ENCODE results near the gene CENPT. TPM values are rescaled to one million over a fixed set of nuclear protein-coding genes. Genes with fewer than 3 reads are reported as not detected.
A peak's percentile ranks its signal among the peaks of the same experiment; 100 is the strongest.

CENPT gene
- total RNA-seq, 1 donor from 2014 or later = 38.6 TPM

- Mint-ChIP-seq H3K4me1 (ENCODE audit: low read depth) (peaks cover 3% of the 10 kb centered on the region), H3K4me3 (ENCODE audit: low read depth) (no peak overlapping the region), H3K27ac (no peak overlapping the region), H3K9me3 (no peaks in the 10 kb centered on the region), H3K36me3 (ENCODE audit: low read depth) (no peaks in the 10 kb centered on the region), H3K27me3 (ENCODE audit: low read depth) (peaks cover 3% of the 10 kb centered on the region)
- intact Hi-C loops (cut with micrococcal nuclease) = no loop called here
- DNase-seq (ENCODE audit: low spot score) = no peak
Measured at GRCh38 chr16:67814567-67814966, 32.9 kb downstream of the CENPT start.

DNA sequence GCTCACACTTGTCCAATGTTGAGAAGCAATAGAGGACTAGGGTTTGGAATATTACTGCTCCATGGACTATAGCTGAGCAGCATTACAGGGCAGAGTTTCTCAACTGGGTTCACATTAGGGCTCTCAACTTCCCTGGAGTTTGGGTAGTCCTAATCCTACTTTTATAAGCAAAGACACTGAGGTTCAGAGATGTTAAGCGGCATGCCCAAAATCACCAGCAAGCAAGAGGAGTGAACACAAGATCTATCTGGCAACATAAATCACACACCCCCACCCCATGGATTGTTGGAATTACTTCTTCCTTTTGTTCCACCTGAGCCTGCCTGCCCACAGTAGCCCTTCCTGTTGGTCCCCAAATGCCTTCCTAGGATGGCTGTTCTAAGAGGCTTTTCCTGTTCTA, 35.6 kb downstream of the CENPT start:
- Mint-ChIP-seq H3K4me3 (ENCODE audit: low read depth) (no peak overlapping the region), H3K36me3 (ENCODE audit: low read depth) (no peaks in the 10 kb centered on the region), H3K4me1 (ENCODE audit: low read depth) (peaks cover 6% of the 10 kb centered on the region), H3K27ac (no peak overlapping the region), H3K27me3 (ENCODE audit: low read depth) (peaks cover 3% of the 10 kb centered on the region), H3K9me3 (no peaks in the 10 kb centered on the region)
- intact Hi-C loops (cut with micrococcal nuclease) = no loop called here
- no peak for DNase-seq (ENCODE audit: low spot score)

DNA sequence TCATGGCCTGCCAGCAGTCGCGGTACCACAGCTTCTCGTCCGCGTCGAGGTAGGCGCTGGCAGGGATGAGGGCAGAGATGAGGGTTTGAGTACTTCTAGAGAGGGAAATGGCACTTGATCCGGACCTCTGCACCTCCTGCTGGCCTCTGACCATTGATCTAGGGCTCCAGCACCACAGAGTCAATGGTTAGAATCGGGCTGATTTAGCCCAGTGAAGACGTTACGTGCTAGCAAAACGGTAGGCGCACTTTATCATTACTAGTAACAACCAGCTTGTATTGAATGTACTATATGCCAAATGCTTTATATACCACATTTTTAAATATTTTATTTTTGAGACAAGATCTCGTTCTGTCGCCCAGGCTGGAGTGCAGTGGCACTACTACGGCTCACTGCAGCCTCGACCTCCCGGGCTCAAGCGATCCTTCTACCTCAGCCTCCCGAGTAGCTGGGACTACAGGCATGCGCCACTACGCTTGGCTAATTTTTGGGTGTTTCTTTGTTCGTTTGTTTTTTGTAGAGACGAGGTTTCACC, 40.3 kb downstream of the CENPT start:
- H3K27ac Mint-ChIP-seq = peak overlapping the region; percentile 94
- H3K27me3 Mint-ChIP-seq (ENCODE audit: low read depth) = peaks cover 3% of the 10 kb centered on the region
- no peaks in the 10 kb centered on the region for H3K9me3 Mint-ChIP-seq
- H3K36me3 Mint-ChIP-seq (ENCODE audit: low read depth) = peaks cover 26% of the 10 kb centered on the region
- intact Hi-C loops (cut with micrococcal nuclease) = loop anchor here (2.0 to 10.0 kb wide), 3 partner anchors 90 to 282 kb away; partner anchors contain the start of genes ACD, GFOD2, PARD6A and RIPOR1
- peaks cover 26% of the 10 kb centered on the region for H3K4me1 Mint-ChIP-seq (ENCODE audit: low read depth)
- no peak for DNase-seq (ENCODE audit: low spot score)
- peak overlapping the region; percentile 95 for H3K4me3 Mint-ChIP-seq (ENCODE audit: low read depth)

DNA sequence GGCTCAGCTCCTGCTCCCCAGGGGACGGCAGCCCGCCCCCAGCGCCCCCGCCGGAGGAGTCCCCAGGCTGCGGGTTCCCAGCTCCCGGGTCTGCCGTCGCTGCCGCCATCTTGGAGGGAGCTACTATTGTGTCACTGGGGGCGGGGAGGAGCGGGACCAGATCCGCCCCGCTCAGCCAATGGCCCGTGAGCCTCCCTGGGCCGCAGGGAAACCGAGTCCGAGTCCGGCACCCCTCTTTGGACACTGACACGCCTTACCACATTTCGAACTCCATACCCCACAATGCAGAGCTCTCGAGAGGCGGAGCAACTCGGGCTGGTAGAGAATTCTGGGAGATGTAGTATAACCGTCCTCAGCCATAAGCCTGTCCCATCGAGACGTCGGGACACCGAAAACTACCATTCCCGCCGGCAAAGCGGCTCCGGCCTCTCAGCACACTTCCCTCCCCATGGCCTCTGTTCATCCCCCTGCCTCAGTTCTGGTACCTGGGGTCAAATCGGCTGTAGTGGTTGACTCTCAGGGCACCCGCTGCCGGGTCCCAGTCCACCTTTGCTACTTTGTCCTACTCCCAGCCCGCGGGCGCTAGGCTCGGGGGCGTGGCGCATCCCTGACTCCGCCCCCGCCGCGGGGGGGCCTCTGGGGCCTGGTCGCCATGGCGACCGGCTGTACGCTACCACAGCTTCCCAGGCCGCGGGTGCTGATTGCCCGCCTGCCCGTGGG, 40.9 kb downstream of the CENPT start, which contains the start of the genes RANBP10 and TSNAXIP1:
Gene RANBP10 (minus strand): TSS at position 133 of the 720 bp plus-strand sequence. CDS start 24 bp downstream, at position 109.
Gene TSNAXIP1 (plus strand): TSS at position 462 of the 720 bp plus-strand sequence. CDS start 261 bp downstream, outside the sequence.
- peak within 1 kb of the TSS; percentile 95 for H3K4me3 Mint-ChIP-seq (ENCODE audit: low read depth)
- H3K27ac Mint-ChIP-seq = peak within 1 kb of the TSS; percentile 94
- peaks cover 32% of the 10 kb centered on the region for H3K36me3 Mint-ChIP-seq (ENCODE audit: low read depth)
- intact Hi-C loops (cut with micrococcal nuclease) = loop anchor here (1.0 to 10.0 kb wide), 7 partner anchors 27 to 325 kb away; partner anchors contain the start of genes ACD, ATP6V0D1, CTCF and GFOD2
- DNase-seq (ENCODE audit: low spot score) = peak; percentile 97
- H3K27me3 Mint-ChIP-seq (ENCODE audit: low read depth) = no peaks in the 10 kb centered on the region
- H3K9me3 Mint-ChIP-seq = no peaks in the 10 kb centered on the region
- peaks cover 32% of the 10 kb centered on the region for H3K4me1 Mint-ChIP-seq (ENCODE audit: low read depth)

GRCh38 chr16:67805718-67806427, 41.6 kb downstream of the CENPT start:
- Mint-ChIP-seq H3K4me1 (ENCODE audit: low read depth) (peaks cover 39% of the 10 kb centered on the region), H3K36me3 (ENCODE audit: low read depth) (peaks cover 38% of the 10 kb centered on the region), H3K9me3 (no peaks in the 10 kb centered on the region)

GRCh38 chr16:67804853-67805542, 42.5 kb downstream of the CENPT start:
- Mint-ChIP-seq H3K36me3 (ENCODE audit: low read depth) (peaks cover 46% of the 10 kb centered on the region), H3K27ac (peak overlapping the region; percentile 24), H3K4me3 (ENCODE audit: low read depth) (peak overlapping the region; percentile 95), H3K4me1 (ENCODE audit: low read depth) (peaks cover 44% of the 10 kb centered on the region), H3K27me3 (ENCODE audit: low read depth) (no peaks in the 10 kb centered on the region), H3K9me3 (no peaks in the 10 kb centered on the region)
- intact Hi-C loops (cut with micrococcal nuclease) = loop anchor here (5.0 to 10.0 kb wide), 2 partner anchors 88 to 280 kb away; partner anchors contain the start of genes GFOD2 and RIPOR1
- no peak for DNase-seq (ENCODE audit: low spot score)

More at GRCh38 chr16:67805718-67806427, 41.6 kb downstream of the CENPT start:
- no peaks in the 10 kb centered on the region for H3K27me3 Mint-ChIP-seq (ENCODE audit: low read depth)
- intact Hi-C loops (cut with micrococcal nuclease) = loop anchor here (1.0 to 10.0 kb wide), 7 partner anchors 27 to 325 kb away; partner anchors contain the start of genes ACD, ATP6V0D1, CTCF and GFOD2
- peak overlapping the region; percentile 95 for H3K4me3 Mint-ChIP-seq (ENCODE audit: low read depth)
- DNase-seq (ENCODE audit: low spot score) = no peak
- peak overlapping the region; percentile 76 for H3K27ac Mint-ChIP-seq

DNA sequence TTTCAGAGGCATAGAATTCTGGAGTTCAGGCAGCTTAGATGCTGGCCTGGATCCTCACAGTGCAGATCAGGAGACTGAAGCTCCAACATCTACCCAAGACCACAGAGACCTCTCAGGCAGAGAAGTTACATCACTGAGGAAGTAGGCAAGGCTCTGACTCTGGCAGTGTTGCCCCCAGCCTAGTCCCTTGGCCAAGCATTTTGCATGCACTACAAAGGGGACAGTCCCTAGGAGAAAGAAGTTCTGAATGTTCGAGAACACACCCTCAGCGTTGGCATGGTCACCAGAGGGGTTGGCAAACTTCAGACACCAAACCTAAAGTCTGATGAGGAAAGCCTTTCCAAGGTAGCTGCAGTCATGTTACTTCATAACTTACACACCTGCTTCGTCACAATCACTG, 43.6 kb downstream of the CENPT start:
- DNase-seq (ENCODE audit: low spot score) = no peak
- Mint-ChIP-seq H3K27ac (peak overlapping the region; percentile 46), H3K4me3 (ENCODE audit: low read depth) (peak overlapping the region; percentile 39)

DNA sequence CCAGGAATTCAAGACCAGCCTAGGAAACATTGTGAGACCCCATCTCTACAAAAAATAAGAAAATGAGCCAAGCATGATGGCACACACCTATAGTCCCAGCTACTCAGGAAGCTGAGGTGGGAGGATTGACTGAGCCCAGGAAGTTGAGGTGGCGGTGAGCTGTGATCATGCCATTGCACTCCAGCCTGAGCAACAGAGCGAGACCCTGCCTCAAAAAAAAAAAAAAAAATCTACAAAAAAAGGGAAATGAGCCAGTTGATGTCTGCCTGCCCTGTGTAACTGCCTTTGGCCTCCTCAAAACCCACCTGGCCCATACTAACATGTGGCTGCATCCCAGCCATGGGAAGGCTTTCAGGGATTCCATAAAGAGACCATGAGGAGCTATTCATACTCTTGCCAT, 45.6 kb downstream of the CENPT start:
- Mint-ChIP-seq H3K4me1 (ENCODE audit: low read depth) (peaks cover 41% of the 10 kb centered on the region), H3K27me3 (ENCODE audit: low read depth) (no peaks in the 10 kb centered on the region), H3K27ac (peak overlapping the region; percentile 52), H3K9me3 (no peaks in the 10 kb centered on the region), H3K4me3 (ENCODE audit: low read depth) (no peak overlapping the region), H3K36me3 (ENCODE audit: low read depth) (peaks cover 51% of the 10 kb centered on the region)
- DNase-seq (ENCODE audit: low spot score) = no peak
- intact Hi-C loops (cut with micrococcal nuclease) = loop anchor here (10.0 kb wide), 1 partner anchor 277 kb away; the partner anchor contains the start of gene RIPOR1

More for the DNA sequence above, 43.6 kb downstream of the CENPT start:
- Mint-ChIP-seq H3K4me1 (ENCODE audit: low read depth) (peaks cover 44% of the 10 kb centered on the region), H3K9me3 (no peaks in the 10 kb centered on the region), H3K36me3 (ENCODE audit: low read depth) (peaks cover 51% of the 10 kb centered on the region), H3K27me3 (ENCODE audit: low read depth) (no peaks in the 10 kb centered on the region)
- intact Hi-C loops (cut with micrococcal nuclease) = loop anchor here (10.0 kb wide), 1 partner anchor 279 kb away; the partner anchor contains the start of gene RIPOR1

DNA sequence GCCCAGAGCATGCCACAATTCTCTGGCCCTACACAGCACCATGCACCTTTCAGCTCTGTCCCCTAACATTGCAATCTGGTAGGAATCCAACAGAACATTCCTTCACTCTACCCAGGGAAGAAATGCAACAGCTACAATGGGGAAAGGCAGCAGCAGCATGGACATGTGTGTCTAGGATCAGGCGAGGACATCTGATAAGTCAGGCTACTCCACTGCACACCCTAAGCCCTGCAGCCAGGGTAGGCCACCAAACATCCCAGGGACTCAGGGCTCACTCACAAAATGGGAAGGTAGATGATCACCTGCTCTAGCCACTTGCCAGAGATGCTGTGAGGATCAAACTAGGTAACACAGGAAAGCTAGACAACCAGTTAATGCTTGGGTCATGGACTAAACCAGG, 46.3 kb downstream of the CENPT start:
- peaks cover 41% of the 10 kb centered on the region for H3K4me1 Mint-ChIP-seq (ENCODE audit: low read depth)
- H3K27me3 Mint-ChIP-seq (ENCODE audit: low read depth) = no peaks in the 10 kb centered on the region
- no peak overlapping the region for H3K27ac Mint-ChIP-seq
- intact Hi-C loops (cut with micrococcal nuclease) = loop anchor here (10.0 kb wide), 1 partner anchor 276 kb away; the partner anchor contains the start of gene RIPOR1
- H3K4me3 Mint-ChIP-seq (ENCODE audit: low read depth) = no peak overlapping the region
- H3K36me3 Mint-ChIP-seq (ENCODE audit: low read depth) = peaks cover 56% of the 10 kb centered on the region
- no peaks in the 10 kb centered on the region for H3K9me3 Mint-ChIP-seq
- no peak for DNase-seq (ENCODE audit: low spot score)

GRCh38 chr16:67800338-67800926, 47.1 kb downstream of the CENPT start:
- Mint-ChIP-seq H3K36me3 (ENCODE audit: low read depth) (peaks cover 57% of the 10 kb centered on the region), H3K27ac (no peak overlapping the region), H3K9me3 (no peaks in the 10 kb centered on the region), H3K27me3 (ENCODE audit: low read depth) (no peaks in the 10 kb centered on the region), H3K4me3 (ENCODE audit: low read depth) (no peak overlapping the region), H3K4me1 (ENCODE audit: low read depth) (peaks cover 39% of the 10 kb centered on the region)
- intact Hi-C loops (cut with micrococcal nuclease) = loop anchor here (10.0 kb wide), 1 partner anchor 276 kb away; the partner anchor contains the start of gene RIPOR1
- DNase-seq (ENCODE audit: low spot score) = no peak

DNA sequence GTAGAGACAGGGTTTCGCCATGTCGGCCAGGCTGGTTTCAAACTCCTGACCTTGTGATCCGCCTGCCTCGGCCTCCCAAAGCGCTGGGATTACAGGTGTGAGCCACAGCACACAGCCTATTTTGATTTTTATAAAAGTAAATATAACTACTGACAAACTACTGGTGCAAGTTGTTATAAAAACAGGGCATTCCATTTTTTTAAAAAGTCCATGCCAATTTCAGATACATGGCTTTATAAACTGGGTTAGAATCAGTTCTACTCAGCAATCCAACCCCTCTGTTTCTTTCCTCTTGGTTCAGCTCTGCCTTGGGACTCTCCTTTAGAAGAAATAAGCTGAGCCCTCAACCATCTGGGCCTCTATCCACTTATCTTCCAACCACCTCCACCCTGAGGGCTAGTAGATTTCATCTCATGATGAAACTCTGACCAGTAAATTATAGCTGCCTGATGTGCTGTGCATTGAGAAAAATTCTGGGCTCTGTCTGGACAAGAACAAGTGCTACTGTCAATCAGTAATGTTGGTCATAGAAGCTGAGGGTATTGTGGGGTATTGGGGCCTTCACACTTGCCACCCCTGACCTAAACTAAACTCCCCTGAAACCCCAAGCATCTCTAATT, 51.3 kb downstream of the CENPT start:
- Mint-ChIP-seq H3K9me3 (no peaks in the 10 kb centered on the region), H3K4me3 (ENCODE audit: low read depth) (no peak overlapping the region), H3K36me3 (ENCODE audit: low read depth) (peaks cover 22% of the 10 kb centered on the region), H3K27ac (no peak overlapping the region), H3K27me3 (ENCODE audit: low read depth) (no peaks in the 10 kb centered on the region), H3K4me1 (ENCODE audit: low read depth) (peaks cover 8% of the 10 kb centered on the region)
- no peak for DNase-seq (ENCODE audit: low spot score)
- intact Hi-C loops (cut with micrococcal nuclease) = no loop called here

Data from activated T-helper 2 cell treated with anti-CD3 and anti-CD28 coated beads, Interferon-gamma antibody, Interleukin-2, Interleukin-4, amounts not matched to agents 10 μg/mL and 5 μg/mL and 100 μg/mL, durations not matched to agents 14 hours and 24 hours and 36 hours (primary cell).